Stimulated activated naive CD4-positive, alpha-beta T cell treated with Interleukin-2 at 50 U/mL for 16 hours (primary cell): Measurements from ENCODE around the gene RPS6KA2.

ENCODE experiments used
- DNase-seq: peaks from one replicate; lab custom pipeline; 2025; lab: John Stamatoyannopoulos, UW

RPS6KA2 gene

GRCh38 chr6:166485651-166486535 is 141.2 kb downstream of the RPS6KA2 start:
- DNase-seq: no peak

- DNase-seq: no peak
Observed at GRCh38 chr6:166484863-166485262, 142.2 kb downstream of the RPS6KA2 start.

DNA sequence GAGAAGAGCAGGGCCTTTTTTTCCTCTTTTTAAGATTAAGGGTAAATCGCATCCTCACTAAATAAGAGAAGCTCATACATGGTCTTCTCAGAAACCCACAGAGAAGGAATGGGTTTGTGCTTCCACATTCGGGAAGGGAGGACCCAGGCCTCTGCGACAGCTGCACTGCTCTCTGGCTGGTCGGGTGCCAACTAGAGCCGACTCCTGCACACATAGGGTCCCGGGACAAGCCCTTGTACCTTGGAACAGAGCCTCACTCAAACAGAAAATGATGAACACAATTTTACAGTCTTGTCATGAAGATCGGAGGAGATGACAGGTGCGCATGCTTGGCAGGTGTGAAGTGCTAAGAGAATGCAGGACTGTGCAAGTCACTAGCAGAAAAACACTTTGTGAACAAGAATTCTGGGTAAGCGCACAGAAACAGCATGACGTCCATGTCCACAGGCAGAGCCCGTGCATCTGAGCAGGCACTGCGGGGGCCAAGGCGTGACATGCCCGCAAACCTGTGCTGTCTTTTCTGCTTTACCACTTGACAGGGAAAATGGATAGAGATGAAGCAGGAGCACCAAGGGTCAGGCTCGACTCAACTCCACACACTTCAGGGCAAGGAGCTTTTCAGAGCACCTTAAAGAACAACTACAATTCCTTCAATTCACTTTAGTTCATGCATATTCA is 143.3 kb downstream of the RPS6KA2 start:
- no peak for DNase-seq

DNA sequence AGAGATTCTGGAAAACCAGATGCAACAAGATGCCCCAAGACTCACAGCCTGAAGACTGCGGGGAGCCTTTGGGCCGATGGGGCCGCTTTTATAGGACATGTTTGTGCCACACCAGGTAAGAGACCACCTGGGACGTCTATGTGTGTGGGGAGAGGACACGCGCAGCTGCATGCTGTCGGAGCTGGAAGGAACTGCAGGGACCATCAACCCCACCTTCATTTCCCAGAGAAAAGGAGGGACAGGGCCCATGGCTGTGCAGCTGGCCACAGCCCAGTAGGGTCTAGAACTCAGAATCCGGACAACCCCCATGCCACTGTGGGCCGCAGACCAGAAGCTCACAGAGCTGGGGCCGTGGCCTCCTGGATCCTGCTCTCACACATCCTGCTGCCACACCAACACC is 144.0 kb downstream of the RPS6KA2 start:
- DNase-seq: no peak

GRCh38 chr6:166478782-166479592 is 148.1 kb downstream of the RPS6KA2 start:
- DNase-seq: no peak

DNA sequence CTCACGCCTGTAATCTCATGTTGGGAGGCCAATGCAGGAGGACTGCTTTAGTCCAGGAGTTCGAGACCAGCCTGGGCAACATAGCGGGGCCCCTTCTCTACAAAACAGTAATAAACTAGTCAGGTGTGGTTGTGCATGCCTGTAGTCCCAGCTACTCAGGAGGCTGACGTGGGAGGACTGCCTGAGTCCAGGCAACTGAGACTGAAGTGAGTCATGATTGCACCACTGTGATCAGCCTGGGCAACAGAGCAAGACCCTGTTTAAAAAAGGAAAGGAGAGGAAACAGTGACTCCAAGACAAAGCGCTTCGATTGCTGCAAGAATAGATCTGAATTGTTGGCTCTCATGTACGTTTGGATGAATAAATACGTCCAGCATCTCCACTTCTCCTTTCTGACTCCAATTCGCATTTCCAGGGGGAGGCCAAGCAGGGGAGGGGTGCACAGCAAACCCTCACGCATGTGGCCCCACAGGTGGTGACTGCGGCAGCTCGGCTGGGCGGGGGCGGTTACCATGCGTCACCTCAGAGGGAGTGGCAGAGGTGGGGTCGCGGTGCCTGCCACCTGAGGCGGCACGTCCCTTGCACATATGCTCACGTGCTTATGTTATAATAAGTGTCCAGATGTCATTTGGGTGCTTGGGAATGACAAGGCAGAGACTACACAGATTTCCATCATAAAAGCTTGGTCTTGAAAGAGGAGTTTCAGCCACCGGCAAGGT is 149.2 kb downstream of the RPS6KA2 start:
- DNase-seq: no peak

DNA sequence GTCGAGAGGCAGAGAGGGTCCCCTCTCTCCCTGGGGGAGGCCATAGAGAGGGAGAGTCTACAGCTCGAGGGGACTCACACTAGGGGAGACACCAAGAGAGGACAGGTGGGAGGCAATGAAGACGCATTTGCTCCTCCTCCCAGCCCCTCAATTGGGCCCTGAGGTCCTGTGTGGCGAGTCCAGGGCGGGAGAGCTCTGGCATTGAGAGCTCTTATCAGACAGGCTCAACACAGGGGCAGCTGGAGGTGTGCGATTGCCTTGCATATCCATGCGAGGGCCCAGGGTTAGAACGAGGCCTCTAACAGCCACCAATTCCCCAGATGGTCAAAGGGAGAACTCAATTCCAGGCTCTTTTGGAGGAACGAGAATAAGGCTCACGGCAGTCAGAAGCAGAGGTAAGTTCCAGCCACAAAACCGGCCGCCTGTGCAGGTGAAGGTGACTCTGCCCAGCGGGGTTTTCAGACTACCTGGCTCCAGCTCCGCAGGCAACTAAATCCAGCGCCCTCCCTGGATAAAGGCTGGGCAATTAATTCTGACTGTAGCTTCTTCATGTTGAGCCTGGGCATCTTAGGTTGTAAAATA is 150.3 kb downstream of the RPS6KA2 start:
- no peak for DNase-seq

GRCh38 chr6:166476061-166476591 is 150.9 kb downstream of the RPS6KA2 start:
- DNase-seq: no peak

DNA sequence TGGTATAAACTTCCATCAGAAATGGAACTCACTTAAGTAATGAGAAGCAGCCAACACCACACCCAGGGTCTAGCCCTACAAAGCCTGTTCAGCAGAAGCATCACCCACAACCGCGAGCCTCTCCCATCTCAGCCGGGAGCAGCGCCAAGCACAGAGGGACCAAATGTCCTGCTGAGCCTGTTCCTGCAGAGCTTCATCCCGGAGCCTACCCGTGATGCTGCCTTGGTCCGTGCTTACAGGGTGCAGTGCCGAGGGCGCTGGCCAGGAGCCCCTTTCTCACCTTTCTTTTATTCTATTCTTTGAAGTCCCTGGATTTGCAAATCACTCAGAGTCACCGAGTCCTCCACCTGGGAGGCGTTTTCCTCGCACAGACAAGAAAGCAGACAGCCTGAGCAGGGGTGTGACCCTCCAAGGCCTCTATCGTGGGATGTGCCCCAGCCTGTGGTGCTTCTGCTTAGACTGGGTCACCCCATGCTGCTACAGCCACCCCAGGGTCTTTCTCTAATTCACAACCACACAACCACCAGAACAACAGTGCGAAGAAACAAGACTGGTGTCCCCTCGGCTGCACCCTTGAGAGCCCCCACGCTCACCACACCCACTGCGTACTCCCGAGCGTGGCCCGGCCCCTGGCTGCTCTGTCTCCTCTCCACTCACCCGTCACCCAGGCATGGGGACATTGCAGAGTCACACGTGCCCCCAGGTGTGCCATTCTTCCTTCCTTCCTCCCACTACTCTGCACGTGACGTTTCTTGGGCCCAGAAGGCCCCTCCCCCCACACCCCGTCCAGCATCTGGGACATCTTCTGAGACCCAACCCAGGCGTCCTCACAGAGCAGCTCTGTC is 152.1 kb downstream of the RPS6KA2 start:
- no peak for DNase-seq

DNA sequence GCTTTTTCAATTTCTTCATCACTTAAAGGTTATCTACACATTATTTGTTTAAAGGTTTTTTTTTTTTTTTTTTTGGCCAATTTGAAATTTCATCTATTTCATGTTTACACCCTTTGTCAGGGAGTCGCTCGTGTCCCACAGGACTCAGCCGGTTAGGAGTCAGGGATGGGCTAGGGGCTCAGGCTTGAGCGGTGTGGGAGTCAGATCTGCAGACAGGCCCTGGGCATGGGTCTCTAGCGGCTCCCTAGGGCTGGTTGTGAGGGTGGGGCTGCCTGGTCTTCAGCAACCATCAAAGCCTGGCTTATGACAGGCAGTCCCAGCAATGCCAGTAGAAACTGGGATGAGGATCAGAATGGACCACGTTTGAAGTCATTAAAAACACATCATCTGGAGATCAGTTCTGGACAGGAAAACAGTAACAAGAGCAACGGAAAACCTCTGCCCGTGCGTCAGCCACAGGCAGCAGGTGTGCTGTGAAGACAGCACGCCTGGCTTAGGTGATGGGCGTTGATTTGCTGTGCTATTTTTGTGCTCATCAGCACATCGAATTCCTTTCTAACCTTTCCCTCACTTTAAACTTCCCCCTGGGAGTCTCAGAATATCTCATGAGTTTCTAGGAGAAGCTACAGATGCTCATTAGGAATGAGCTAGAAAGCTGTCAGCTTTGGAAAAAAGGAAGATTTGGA is 153.0 kb downstream of the RPS6KA2 start:
- DNase-seq: no peak

GRCh38 chr6:166472636-166473035 is 154.4 kb downstream of the RPS6KA2 start:
- DNase-seq: no peak

- no peak for DNase-seq
Observed at GRCh38 chr6:166471797-166472260, 155.2 kb downstream of the RPS6KA2 start.

- no peak for DNase-seq
Observed at GRCh38 chr6:166470863-166471410, 156.1 kb downstream of the RPS6KA2 start.

DNA sequence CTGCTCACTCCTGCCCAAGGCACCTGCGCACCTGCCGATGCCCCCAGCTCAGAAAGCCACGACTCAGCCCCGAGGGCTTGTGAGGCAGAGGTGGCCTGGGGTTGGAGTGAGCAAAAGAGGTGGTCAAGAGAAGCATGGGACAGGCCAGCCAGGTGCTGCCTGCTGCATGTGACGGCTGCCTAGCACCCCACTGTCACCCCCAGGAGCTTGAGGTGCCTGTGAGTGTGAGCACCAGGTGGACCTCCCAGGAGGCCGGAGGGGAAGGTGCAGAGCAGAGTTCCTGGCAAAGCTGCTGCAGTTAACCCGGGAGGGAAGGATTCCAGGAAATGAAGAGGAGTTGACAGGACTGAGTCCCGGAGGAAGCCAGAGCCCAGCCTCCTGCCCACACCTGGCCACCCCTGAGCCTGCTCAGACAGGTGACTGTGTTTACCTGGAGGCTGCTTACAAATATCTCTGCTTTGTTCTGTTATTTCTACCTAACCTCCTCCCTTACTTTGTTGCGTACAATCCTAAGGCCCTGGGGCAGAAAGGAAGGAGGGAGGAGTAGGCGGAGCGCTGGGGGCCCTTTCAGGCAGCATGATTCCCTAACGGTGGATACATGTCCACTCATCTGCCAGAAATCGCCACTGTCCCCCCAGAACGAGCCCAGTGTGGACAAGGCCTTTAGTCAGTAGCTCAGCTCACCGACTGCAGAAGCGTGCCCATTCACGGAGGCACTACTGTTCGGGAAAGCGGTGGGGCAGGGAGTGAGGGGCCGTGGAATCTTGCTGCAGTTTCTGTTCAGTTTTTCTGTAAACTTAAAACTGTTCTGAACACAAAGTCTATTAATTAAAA is 156.8 kb downstream of the RPS6KA2 start:
- DNase-seq: no peak

DNA sequence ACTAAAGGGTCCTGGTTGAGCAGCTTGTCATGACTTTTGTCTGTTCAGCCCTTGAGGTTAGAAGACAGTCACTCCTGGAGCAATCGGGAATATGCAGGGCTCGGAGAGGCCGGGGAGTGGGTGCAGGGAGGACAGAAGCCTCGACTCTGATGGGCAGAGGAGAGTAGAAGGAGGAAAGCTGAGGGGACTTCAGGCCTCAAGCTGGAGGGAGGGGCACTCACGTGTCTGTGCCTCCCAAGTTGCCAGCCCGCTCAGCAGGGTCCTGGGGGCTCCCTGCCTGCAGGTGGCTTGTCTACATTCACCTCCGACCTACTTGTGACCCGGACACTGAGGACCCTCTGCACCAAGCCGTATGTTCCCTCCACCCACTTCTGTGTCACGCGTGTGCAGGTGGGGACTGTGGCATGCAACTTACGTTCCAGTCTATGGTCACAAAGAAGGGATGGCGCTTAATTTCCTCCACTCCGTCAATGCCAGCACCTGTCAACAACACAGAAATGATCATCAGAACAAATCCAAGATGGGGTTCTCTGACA is 157.6 kb downstream of the RPS6KA2 start:
- no peak for DNase-seq

GRCh38 chr6:166467436-166468000 is 159.5 kb downstream of the RPS6KA2 start:
- DNase-seq: no peak
